HG03469 (cell line): ENCODE data around the gene MLLT10.
"Not testable (repeated sequence)": the region's sequence is repeated elsewhere in the genome, so short reads cannot be mapped to it uniquely, and the experiment has no call there.

Experiments used
- ATAC-seq: cut with Tn5 transposase; IDR thresholded peaks from one replicate; pipeline ENCODE4 v1.9.1; 2021; ENCODE audit warnings: mild to moderate bottlenecking, moderate library complexity, moderate number of reproducible peaks; ENCODE audit not compliant: unreplicated experiment

The MLLT10 gene

DNA sequence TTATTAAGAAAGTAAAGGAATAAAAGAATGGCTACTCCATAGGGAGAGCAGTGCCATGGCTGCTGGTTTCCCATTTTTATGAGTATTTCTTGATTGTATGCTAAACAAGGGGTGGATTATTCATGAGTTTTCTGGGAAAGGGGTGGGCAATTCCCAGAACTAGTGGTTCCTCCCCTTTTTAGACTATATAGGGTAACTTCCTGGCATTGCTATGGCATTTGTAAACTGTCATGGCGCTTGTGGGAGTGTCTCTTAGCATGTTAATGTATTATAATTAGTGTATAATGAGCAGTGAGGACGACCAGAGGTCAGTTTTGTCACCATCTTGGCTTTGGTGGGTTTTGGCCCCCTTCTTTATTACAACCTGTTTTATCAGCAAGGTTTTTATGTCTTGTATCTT lies 40.5 kb downstream of the MLLT10 start:
- not testable (repeated sequence) for ATAC-seq

DNA sequence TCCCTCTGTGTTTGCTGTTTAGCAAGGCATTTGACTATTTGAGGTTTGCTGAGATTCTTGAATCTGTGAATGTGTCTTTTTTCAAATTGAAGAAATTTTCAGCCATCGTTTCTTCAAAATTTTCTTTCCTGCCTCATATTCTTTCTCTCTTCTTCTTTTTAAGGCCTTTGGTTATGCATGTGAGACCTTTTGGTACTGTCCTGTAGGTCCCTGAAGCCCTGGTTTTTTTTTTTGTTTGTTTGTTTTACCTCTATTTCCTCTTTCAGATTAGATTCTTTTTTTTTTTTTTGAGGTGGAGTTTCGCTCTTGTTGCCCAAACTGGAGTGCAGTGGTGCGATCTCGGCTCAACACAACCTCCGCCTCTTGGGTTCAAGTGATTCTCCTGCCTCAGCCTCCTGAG lies 45.3 kb downstream of the MLLT10 start:
- ATAC-seq = no peak

DNA sequence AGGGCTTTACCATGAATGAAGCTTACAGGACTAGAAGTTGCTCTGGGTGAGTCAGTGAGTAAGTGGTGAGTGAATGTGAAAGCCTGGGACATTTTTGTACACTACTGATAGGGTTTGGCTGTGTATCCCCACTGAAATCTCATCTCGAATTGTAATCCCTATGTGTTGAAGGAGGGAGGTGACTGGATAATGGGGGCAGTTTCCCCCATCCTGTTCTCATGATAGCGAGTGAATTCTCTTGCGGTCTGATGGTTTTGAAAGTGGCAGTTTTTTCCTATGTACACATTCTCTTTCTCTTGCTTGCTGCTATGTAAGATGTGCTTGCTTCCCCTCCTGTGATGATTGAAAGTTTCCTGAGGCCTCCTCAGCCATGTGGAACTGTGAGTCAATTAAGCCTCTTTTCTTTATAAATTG lies 47.4 kb downstream of the MLLT10 start:
- peak; percentile 71 for ATAC-seq

- ATAC-seq = no peak
Observed at GRCh38 chr10:21584834-21585530, 51.0 kb downstream of the MLLT10 start.

DNA sequence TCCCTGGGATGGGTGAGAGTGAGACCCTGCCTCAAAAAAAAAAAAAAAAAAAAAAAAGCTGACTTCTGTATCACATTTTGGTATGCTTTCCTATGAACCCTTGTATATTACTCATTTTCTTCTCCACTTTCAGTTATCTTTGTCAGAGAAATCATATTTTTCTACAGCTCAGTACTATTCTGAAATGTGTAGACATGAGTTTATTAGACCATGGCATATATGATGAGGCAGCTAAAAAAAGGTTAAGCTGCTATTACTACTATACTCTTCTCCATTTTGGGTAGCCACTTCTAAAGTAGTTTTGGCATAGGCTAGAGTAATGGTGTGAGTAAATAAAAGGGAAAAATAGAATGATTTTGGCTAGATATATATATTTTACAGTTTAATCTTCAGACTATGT lies 53.4 kb downstream of the MLLT10 start:
- ATAC-seq = no peak

- not testable (repeated sequence) for ATAC-seq
Observed at GRCh38 chr10:21588159-21588558, 54.1 kb downstream of the MLLT10 start.

GRCh38 chr10:21593986-21594385 lies 60.0 kb downstream of the MLLT10 start:
- ATAC-seq = no peak

- no peak for ATAC-seq
Observed at GRCh38 chr10:21599582-21599981, 65.5 kb downstream of the MLLT10 start.

DNA sequence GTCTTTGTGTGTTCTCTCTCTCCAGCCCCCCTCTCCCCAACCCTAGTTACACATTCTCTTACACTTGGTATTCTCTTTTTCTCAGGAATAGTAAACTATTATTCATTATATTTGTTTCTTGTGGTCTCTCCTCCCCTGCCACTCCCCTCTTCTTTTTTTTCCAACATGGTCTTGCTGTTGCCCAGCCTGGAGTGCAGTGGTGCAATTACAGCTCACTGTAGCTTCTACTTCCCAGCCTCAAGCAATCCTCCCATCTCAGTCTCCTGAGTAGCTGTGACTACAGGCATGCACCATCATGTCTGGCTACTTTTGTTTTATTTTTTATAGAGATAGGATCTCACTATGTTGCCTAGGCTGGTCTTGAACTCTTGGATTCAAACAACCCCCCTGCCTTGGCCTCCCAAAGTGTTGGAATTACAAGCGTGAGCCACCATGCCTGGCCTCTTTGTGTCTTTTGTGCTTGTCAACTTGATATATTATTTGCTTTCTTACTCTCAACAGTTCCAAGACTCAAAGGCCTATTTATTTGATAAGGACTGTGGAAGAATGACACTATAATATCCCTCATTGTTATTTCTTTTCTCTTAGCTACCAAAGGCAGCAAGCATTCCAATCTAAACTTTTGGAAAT lies 66.9 kb downstream of the MLLT10 start:
- no peak for ATAC-seq

DNA sequence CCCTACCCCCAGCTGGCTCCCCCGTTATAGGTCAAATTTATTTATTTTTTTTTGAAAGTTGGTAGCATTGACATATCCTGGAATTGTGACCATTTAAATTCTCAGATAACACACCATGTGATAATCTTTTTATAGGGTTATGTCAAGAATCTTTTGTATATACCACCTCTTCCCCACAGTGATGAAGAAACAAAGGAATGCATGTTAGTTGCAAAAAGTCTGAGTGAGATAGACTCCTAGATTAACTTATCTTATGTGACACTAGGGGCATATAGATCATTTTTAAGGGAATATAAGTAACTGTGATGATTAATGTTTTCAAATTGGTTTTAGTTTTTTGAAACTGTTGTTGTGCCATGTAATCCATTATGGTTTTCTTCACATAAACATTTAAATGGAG lies 68.3 kb downstream of the MLLT10 start:
- ATAC-seq = no peak

DNA sequence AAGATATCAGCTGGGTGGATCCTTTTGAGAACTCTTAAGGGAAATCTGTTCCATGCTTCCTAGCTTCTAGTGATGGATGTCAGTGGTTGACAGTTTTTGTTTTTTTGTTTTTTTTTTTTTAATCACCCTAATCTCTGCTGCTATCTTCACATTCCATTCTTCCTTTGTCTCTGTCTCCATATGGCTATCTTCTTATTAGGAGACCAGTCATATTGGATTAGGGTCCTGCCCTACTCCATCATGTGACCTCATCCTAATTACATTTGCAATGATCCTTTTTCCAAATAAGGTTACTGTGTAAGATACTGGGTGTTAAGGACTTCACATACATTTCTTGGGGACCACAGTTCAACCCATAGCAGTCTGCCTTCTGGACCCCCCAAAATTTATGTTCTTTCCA lies 69.7 kb downstream of the MLLT10 start:
- ATAC-seq = no peak

GRCh38 chr10:21604651-21605050 lies 70.6 kb downstream of the MLLT10 start:
- no peak for ATAC-seq

DNA sequence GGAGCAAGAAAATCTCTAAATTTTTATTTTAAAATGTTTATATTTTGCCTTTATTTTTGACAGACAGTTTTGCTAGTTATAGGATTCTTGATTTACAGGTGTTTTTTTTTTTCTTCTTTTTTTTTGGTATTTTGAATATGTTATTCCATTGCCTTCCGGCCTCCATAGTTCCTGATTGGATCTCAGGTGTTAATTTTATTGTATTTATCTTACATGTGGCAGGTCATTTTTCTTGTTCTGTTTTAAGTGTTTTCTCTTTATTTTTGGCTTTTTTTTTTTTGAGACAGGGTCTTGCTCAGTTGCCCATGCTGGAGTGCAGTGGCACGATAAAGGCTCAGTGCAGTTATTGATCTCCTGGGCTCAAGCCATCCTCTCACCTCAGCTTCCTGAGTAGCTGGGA lies 73.9 kb downstream of the MLLT10 start:
- no peak for ATAC-seq

GRCh38 chr10:21614000-21614399 lies 80.0 kb downstream of the MLLT10 start:
- no peak for ATAC-seq

DNA sequence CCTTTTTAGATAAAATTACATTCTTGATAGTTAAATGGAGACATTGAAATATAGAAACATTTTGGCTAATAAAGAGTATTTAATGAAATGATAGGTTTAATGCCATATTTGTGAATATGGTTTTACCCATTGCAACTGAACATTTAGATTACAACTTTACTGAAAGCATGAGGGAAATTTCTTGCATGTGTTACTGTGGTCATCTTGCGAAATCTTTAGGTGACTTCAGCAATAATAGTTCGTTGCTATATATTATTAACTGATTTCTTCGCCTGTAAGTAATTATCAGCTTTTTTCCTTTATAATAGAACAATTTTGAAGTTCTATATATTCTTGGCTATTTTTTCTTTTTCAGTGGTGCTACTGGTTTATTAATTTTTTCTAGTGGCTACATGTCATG lies 83.2 kb downstream of the MLLT10 start:
- no peak for ATAC-seq

DNA sequence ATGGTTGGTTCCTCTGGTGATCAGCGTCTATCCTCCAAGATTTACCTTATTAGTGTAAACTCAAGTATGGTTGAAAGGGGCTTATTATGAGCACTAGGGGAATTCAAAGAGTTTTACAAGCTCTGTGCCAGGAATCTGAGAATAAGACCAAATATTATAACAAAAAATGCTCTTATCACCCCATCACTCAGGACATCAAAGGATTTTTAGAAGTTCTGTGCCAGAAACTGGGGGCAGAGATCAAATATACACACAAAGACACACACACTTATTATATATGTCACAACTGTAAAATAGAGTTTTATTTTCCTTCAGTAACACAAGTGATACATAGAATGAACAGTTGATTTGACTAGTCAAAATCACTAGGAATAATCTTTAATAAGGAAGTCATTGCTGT lies 89.3 kb downstream of the MLLT10 start:
- no peak for ATAC-seq

- ATAC-seq = not testable (repeated sequence)
Observed at GRCh38 chr10:21624421-21624820, 90.4 kb downstream of the MLLT10 start.

DNA sequence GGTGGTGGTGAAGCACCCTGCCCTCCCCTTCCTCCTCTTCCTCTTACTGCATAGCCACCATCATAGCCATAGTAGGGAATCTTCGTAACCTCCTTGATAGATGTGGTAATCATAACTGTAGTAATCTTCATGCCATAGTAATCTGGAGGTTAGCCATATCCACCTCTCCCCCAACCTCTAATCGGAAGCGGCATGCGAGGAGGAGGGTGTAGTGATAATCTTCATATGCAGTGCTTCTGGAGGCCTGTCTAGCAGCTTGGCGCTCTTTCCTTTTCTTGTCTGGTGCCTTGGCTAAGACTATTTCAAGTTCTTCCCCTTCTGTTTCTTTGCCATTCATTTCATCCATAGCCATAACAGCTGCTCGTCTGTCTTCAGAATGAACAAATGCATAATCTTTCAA lies 90.9 kb downstream of the MLLT10 start:
- ATAC-seq = no peak

- ATAC-seq = no peak
Observed at GRCh38 chr10:21625623-21626229, 91.7 kb downstream of the MLLT10 start.

DNA sequence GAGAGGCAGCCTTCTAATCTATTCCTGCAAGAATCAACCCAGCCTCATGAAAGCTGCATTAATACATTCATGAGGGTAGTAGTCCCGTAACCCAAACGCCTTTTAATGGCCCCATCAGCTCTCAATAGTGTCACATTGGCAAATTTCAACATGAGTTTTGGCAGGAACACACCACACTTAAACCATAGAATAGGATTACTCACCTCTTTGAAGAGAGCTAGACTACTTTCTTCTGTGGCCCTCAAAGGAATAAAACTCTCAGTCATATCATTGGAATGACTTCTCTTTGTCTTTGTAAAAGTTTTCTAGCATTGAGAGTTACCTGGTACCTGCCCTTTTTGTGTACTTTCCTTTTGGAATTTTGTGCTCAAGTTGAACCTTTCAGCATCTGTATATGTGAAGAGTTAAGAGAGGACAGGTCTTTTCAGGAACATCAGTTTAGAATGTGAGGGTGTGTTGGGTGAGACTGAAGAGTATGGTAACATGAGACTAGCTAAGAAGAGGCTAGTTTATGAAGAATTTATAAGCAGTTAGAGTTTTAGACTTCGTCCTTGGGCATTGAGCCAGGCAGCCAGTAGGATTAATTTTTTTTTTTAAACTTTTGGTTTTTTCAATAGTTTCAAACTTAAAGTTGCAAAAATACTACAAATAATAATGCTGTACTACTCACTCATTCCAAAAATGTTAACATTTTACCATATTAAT lies 92.6 kb downstream of the MLLT10 start:
- no peak for ATAC-seq

DNA sequence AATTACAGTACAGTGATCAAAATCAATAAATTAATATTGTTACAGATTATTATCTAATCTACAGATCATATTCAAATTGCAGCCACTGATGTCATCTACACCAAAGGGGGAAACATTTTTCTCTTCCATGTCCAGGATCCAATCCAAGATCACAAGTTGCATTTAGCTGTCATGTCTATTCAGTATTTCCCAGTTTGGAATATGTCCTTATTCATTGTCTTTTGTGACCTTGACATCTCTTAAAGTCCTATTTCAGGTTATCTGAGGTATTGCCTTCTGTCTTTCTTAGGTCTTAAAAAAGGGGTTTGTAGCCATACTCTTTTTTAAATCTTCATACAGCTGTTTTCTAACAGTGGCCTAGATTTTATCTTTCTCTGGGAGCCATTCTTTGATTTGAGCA lies 93.3 kb downstream of the MLLT10 start:
- ATAC-seq = no peak

DNA sequence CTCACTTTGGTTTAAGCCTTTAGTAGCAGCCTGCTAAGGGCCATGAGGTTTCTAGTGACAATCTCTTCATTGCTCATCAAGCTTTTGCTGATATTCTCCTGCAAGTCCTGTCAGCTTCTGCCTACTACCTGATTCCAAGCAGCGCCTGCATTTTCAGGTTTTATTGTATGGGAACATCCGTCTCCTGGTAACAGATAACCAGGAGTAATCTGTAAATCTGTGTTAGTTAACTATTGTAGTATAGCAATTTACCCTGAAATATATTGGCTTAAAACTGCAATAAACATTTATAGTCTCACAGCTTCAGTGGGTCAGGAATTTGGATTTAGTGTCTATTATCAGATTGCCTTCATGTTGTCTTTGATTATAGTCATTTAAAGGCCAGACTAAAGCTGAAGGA lies 94.0 kb downstream of the MLLT10 start:
- ATAC-seq = no peak
